Panc1 (cell line): ENCODE results near the gene DACT1. TPM values are rescaled to one million over a fixed set of nuclear protein-coding genes. Genes with fewer than 3 reads are reported as not detected.

ENCODE experiments used
- ATAC-seq: fragments of 200-7000 bp; cut with Tn5 transposase; 2 replicates; pipeline ENCODE4 v1.9.1; 2020; ENCODE audit warnings: mild to moderate bottlenecking, moderate library complexity
- BruUV-seq: library from RNA; stranded (reverse); fragments of 400-500 nt; replicated peaks from 2 replicates; lab custom pipeline; 2021; lab: Mats Ljungman, UMichigan
- CTCF ChIA-PET: fragments of 300-600 bp; sonication (Branson Sonifier 250); formaldehyde crosslinking; loops from one replicate; lab custom pipeline; 2022; ENCODE audit warnings: antibody characterized with exemption; lab: Charles Lee
- POLR2A ChIA-PET: fragments of 300-600 bp; sonication (Branson Sonifier 250); formaldehyde crosslinking; loops from one replicate; lab custom pipeline; 2022; ENCODE audit warnings: antibody characterized with exemption; lab: Charles Lee
- DNase-seq: peaks from one replicate; pipeline ENCODE4 v3.0.0-alpha.2; 2010; ENCODE audit warnings: low read depth, low spot score
- H3K27ac ChIP-seq: 2 replicates; pipeline ENCODE4 v1.5.1; 2011; ENCODE audit warnings: mild to moderate bottlenecking, low read length, inconsistent platforms
- H3K27me3 ChIP-seq: fragments of 200-500 bp; sonication (Bioruptor generic); 2 replicates; pipeline ENCODE4 v1.6.0; 2014; ENCODE audit warnings: low read length, inconsistent platforms; ENCODE audit not compliant: control insufficient read depth, insufficient read depth
- H3K36me3 ChIP-seq: fragments of 200-500 bp; sonication (Bioruptor generic); 2 replicates; pipeline ENCODE4 v1.5.1; 2014; ENCODE audit warnings: inconsistent platforms, mild to moderate bottlenecking, low read length, moderate library complexity; ENCODE audit not compliant: control insufficient read depth, insufficient read depth
- H3K4me1 ChIP-seq: 2 replicates; pipeline ENCODE4 v1.5.1; 2011; ENCODE audit warnings: inconsistent platforms, mild to moderate bottlenecking, low read length, moderate library complexity; ENCODE audit not compliant: control insufficient read depth, insufficient read depth
- H3K4me3 ChIP-seq, 2 experiments: 2 replicates each; pipeline ENCODE4 v1.5.1; 2011 to 2012; ENCODE audit warnings: low read depth in 2 of 2, low read length in 2 of 2, mild to moderate bottlenecking in 2 of 2, inconsistent platforms in 1 of 2, moderate library complexity in 1 of 2
- H3K9me3 ChIP-seq: fragments of 200-500 bp; sonication (Bioruptor generic); 2 replicates; pipeline ENCODE4 v1.5.1; 2014; ENCODE audit warnings: low read depth, mild to moderate bottlenecking, inconsistent platforms, low read length, moderate library complexity; ENCODE audit not compliant: control insufficient read depth, insufficient read depth
- CTCF ChIP-seq: fragments of 450-650 bp; IDR thresholded peaks from 2 replicates; pipeline ENCODE4 v1.5.1; 2017; ENCODE audit warnings: mild to moderate bottlenecking
- POLR2AphosphoS5 ChIP-seq: IDR thresholded peaks from 2 replicates; pipeline ENCODE4 v1.6.1; 2012; ENCODE audit warnings: mild to moderate bottlenecking, low read depth, low read length, moderate library complexity
- REST ChIP-seq, 2 experiments: IDR thresholded peaks; 2 replicates each; pipeline ENCODE4 v1.6.1; 2011 to 2012; ENCODE audit warnings: low read depth in 2 of 2, control low read depth in 1 of 2, low read length in 1 of 2, mild to moderate bottlenecking in 1 of 2, moderate library complexity in 1 of 2; ENCODE audit not compliant: insufficient read depth in 1 of 2
- SIN3A ChIP-seq: IDR thresholded peaks from 2 replicates; pipeline ENCODE4 v1.6.1; 2012; ENCODE audit warnings: low read depth, mild to moderate bottlenecking, low read length, moderate library complexity, borderline replicate concordance; ENCODE audit not compliant: insufficient read depth
- TCF7L2 ChIP-seq: IDR thresholded peaks from 2 replicates; pipeline ENCODE4 v1.6.1; 2011; ENCODE audit warnings: mild to moderate bottlenecking, low read depth, low read length, inconsistent platforms
- in situ Hi-C: cut with HindIII; loops from 2 replicates; pipeline ENCODE4 v1.10.0; 2016; ENCODE audit warnings: low sequenced_read_pairs, low pct_unique_long_range_greater_than_20kb
- intact Hi-C: fragments of 100-400 bp; cut with micrococcal nuclease; formaldehyde crosslinking; loops from one replicate; pipeline ENCODE4 v1.10.0; 2022; ENCODE audit not compliant: unreplicated experiment
- total RNA-seq: library from RNA; stranded (reverse); gene quantifications from one replicate; pipeline ENCODE4 v1.2.1, GENCODE V29; 2021; ENCODE audit not compliant: unreplicated experiment

Gene DACT1
- total RNA-seq, 1 experiment from 2014 or later: 0.15 TPM

GRCh38 chr14:58665773-58666500 lies 28.2 kb downstream of the DACT1 start:
- CTCF ChIA-PET: no interaction called here
- no peaks in the 10 kb centered on the region; the same call in 1 of the 2 replicates for H3K36me3 ChIP-seq
- peaks cover 2% of the 10 kb centered on the region; the same call in 1 of the 2 replicates for H3K27me3 ChIP-seq
- H3K27ac ChIP-seq: no peak overlapping the region
- TF ChIP-seq SIN3A (no peak), POLR2AphosphoS5 (no peak), TCF7L2 (no peak), REST (IDR thresholded peaks at IDR 0.05; ENCODE audit: insufficient read depth in 1 of 2, low read depth in 2 of 2, low read length in 1 of 2) (no peak), CTCF (no peak)
- in situ Hi-C loops (no loop called here), intact Hi-C loops (no loop called here)
- DNase-seq: no peak
- H3K4me3 ChIP-seq: no peak overlapping the region
- no peaks in the 10 kb centered on the region for H3K4me1 ChIP-seq
- ATAC-seq: no peak
- H3K9me3 ChIP-seq: no peaks in the 10 kb centered on the region
- POLR2A ChIA-PET: no interaction called here
- no TSS peak for BruUV-seq

GRCh38 chr14:58666737-58667136 lies 29.0 kb downstream of the DACT1 start:
- Histone ChIP-seq H3K4me3 (no peak overlapping the region), H3K9me3 (no peaks in the 10 kb centered on the region), H3K4me1 (no peaks in the 10 kb centered on the region), H3K27me3 (peaks cover 2% of the 10 kb centered on the region; the same call in 1 of the 2 replicates), H3K27ac (no peak overlapping the region), H3K36me3 (no peaks in the 10 kb centered on the region; the same call in 1 of the 2 replicates)
- TF ChIP-seq REST (IDR thresholded peaks at IDR 0.05; ENCODE audit: insufficient read depth in 1 of 2, low read depth in 2 of 2, low read length in 1 of 2) (no peak), POLR2AphosphoS5 (no peak), SIN3A (no peak), TCF7L2 (no peak), CTCF (no peak)
- no peak for DNase-seq
- ATAC-seq: no peak
- BruUV-seq: no TSS peak
- in situ Hi-C loops (no loop called here), intact Hi-C loops (no loop called here)
- ChIA-PET CTCF (no interaction called here), POLR2A (no interaction called here)
